HepG2 (cell line): ENCODE results near the gene CPNE5.

Experiments
- CBX5 ChIP-seq: sonication (generic); formaldehyde crosslinking; IDR thresholded peaks from 2 replicates; pipeline ENCODE4 v1.4.0; 2020; ENCODE audit warnings: missing genetic modification reagents, borderline replicate concordance
- CEBPB ChIP-seq: IDR thresholded peaks from 2 replicates; pipeline ENCODE4 v1.6.1; 2011; ENCODE audit warnings: low read depth, low read length, improper control_type of control experiment, borderline replicate concordance
- CREB1 ChIP-seq, 2 experiments: fragments of 450-650 bp in 1 of 2; IDR thresholded peaks; 2 replicates each; pipeline ENCODE4 v1.6.1; 2016 to 2017; ENCODE audit warnings: control low read depth in 1 of 2, mild to moderate bottlenecking in 1 of 2, missing compliant biosample characterization in 1 of 2, missing genetic modification characterization in 1 of 2
- CTCF ChIP-seq: sonication (generic); formaldehyde crosslinking; IDR thresholded peaks from 2 replicates; pipeline ENCODE4 v1.5.0; 2020; ENCODE audit warnings: mild to moderate bottlenecking, missing genetic modification reagents, moderate library complexity
- PTBP1 ChIP-seq: fragments of 200-400 bp; formaldehyde crosslinking; IDR thresholded peaks from 2 replicates; pipeline ENCODE4 v1.6.1; 2018; ENCODE audit warnings: low read length, low read depth; ENCODE audit not compliant: poor library complexity, severe bottlenecking
- SP1 ChIP-seq, 2 experiments: fragments of 450-650 bp in 1 of 2; sonication (generic) in 1 of 2; formaldehyde crosslinking in 1 of 2; IDR thresholded peaks; 2 replicates each; pipeline versions ENCODE4 v1.4.0 to v1.6.1; 2016 to 2020; ENCODE audit warnings: missing genetic modification reagents in 1 of 2
- TARDBP ChIP-seq: sonication (generic); formaldehyde crosslinking; IDR thresholded peaks from 2 replicates; pipeline ENCODE4 v1.8.0; 2022; ENCODE audit warnings: mild to moderate bottlenecking, missing genetic modification reagents
- TFDP1 ChIP-seq: IDR thresholded peaks from 2 replicates; pipeline ENCODE4 v1.6.1; 2016; ENCODE audit warnings: missing compliant biosample characterization, missing genetic modification reagents, borderline replicate concordance
- ZNF407 ChIP-seq: sonication (generic); formaldehyde crosslinking; IDR thresholded peaks from one replicate; pipeline ENCODE4 v1.5.1; 2020; ENCODE audit warnings: mild to moderate bottlenecking, missing genetic modification reagents; ENCODE audit errors: not compliant biosample characterization
- ZNF432 ChIP-seq: sonication (generic); formaldehyde crosslinking; IDR thresholded peaks from 2 replicates; pipeline ENCODE4 v1.5.0; 2020; ENCODE audit warnings: missing genetic modification reagents, mild to moderate bottlenecking, borderline replicate concordance
- ZNF615 ChIP-seq: sonication (generic); formaldehyde crosslinking; IDR thresholded peaks from 2 replicates; pipeline ENCODE4 v1.5.0; 2020; ENCODE audit warnings: mild to moderate bottlenecking, missing genetic modification reagents, borderline replicate concordance
- TF ChIP-seq, protein P1 (sequence below): sonication (generic); formaldehyde crosslinking; IDR thresholded peaks from 2 replicates; pipeline ENCODE4 v1.4.0; 2020; ENCODE audit warnings: missing genetic modification reagents

- TF ChIP-seq CREB1 (IDR thresholded peaks at IDR 0.05) (no peak), CREB1 (CRISPR knock-in tag; IDR thresholded peaks at IDR 0.05) (no peak), ZNF432 (no peak), PTBP1 (no peak), CBX5 (CRISPR knock-in tag) (no peak), ZNF407 (CRISPR knock-in tag) (no peak), SP1 (IDR thresholded peaks at IDR 0.05) (no peak), SP1 (CRISPR knock-in tag; IDR thresholded peaks at IDR 0.05) (no peak), ZNF615 (CRISPR knock-in tag) (no peak), TFDP1 (CRISPR knock-in tag) (no peak), CEBPB (no peak), TARDBP (no peak), CTCF (CRISPR knock-in tag) (no peak)
- TF ChIP-seq, protein P1, sequence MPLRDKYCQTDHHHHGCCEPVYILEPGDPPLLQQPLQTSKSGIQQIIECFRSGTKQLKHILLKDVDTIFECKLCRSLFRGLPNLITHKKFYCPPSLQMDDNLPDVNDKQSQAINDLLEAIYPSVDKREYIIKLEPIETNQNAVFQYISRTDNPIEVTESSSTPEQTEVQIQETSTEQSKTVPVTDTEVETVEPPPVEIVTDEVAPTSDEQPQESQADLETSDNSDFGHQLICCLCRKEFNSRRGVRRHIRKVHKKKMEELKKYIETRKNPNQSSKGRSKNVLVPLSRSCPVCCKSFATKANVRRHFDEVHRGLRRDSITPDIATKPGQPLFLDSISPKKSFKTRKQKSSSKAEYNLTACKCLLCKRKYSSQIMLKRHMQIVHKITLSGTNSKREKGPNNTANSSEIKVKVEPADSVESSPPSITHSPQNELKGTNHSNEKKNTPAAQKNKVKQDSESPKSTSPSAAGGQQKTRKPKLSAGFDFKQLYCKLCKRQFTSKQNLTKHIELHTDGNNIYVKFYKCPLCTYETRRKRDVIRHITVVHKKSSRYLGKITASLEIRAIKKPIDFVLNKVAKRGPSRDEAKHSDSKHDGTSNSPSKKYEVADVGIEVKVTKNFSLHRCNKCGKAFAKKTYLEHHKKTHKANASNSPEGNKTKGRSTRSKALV (CRISPR knock-in tag), result no peak
Observed at GRCh38 chr6:36805096-36805797, 34.0 kb downstream of the CPNE5 start.
